Endothelial cell of umbilical vein (primary cell): ENCODE data around the gene HSP90B1. TPM values are rescaled to one million over a fixed set of nuclear protein-coding genes. Genes with fewer than 3 reads are reported as not detected.
A peak's percentile ranks its signal among the peaks of the same experiment; 100 is the strongest.

Experiments used
- BruUV-seq: library from RNA; stranded (reverse); fragments of 400-500 nt; replicated peaks from 2 replicates; lab custom pipeline; 2021; lab: Mats Ljungman, UMichigan
- CTCF ChIA-PET: fragments of 300-600, 350-600 bp; sonication (Branson Sonifier 250); formaldehyde crosslinking; loops from one replicate; lab custom pipeline; 2021; ENCODE audit warnings: antibody characterized with exemption, inconsistent platforms; lab: Charles Lee
- POLR2A ChIA-PET: fragments of 300-600, 350-600 bp; sonication (Branson Sonifier 250); formaldehyde crosslinking; loops from one replicate; lab custom pipeline; 2021; ENCODE audit warnings: antibody characterized with exemption, inconsistent platforms; lab: Charles Lee
- DNase-seq: peaks from one replicate; pipeline ENCODE4 v3.0.0-alpha.2; 2011; ENCODE audit warnings: low read depth, low spot score
- FAIRE-seq: peaks from 2 replicates; lab custom pipeline; 2011; peaks lifted over from hg19 to GRCh38; lab: Jason Lieb, UNC
- H2AFZ ChIP-seq: 2 replicates; pipeline ENCODE4 v1.6.0; 2012; ENCODE audit warnings: low read depth, low read length, control low read depth, inconsistent platforms
- H3K27ac ChIP-seq: 2 replicates; pipeline ENCODE4 v1.5.1; 2011; ENCODE audit warnings: low read depth, mild to moderate bottlenecking, control low read depth, low read length, moderate library complexity; ENCODE audit not compliant: insufficient read depth
- H3K27me3 ChIP-seq, 2 experiments: 2 replicates each; pipeline versions ENCODE4 v1.6.0 to v1.6.1; 2011; ENCODE audit warnings: low read length in 2 of 2, mixed read lengths in 1 of 2; ENCODE audit not compliant: control insufficient read depth in 2 of 2, insufficient read depth in 2 of 2
- H3K36me3 ChIP-seq, 2 experiments: 2 replicates in 1 of 2; 3 replicates in 1 of 2; pipeline ENCODE4 v1.5.1; 2011; ENCODE audit warnings: low read length in 2 of 2, mild to moderate bottlenecking in 1 of 2, moderate library complexity in 1 of 2; ENCODE audit not compliant: control insufficient read depth in 2 of 2, insufficient read depth in 2 of 2; ENCODE audit errors: extremely low read depth in 1 of 2
- H3K4me1 ChIP-seq: 3 replicates; pipeline ENCODE4 v1.5.1; 2011; ENCODE audit warnings: mild to moderate bottlenecking, low read length; ENCODE audit not compliant: control insufficient read depth, insufficient read depth; ENCODE audit errors: extremely low read depth
- H3K4me2 ChIP-seq: 2 replicates; pipeline ENCODE4 v1.6.1; 2011; ENCODE audit warnings: low read length, control low read depth, mixed read lengths; ENCODE audit not compliant: insufficient read depth
- H3K4me3 ChIP-seq, 3 experiments: fragments of 200-600 bp in 1 of 3; sonication (generic), shearing (Covaris generic) in 1 of 3; replicated peaks in 1 of 3; 2 replicates each; pipeline ENCODE4 v1.5.1; 2011 to 2016; ENCODE audit warnings: control low read depth in 3 of 3, low read length in 3 of 3, mild to moderate bottlenecking in 2 of 3, inconsistent platforms in 1 of 3, low read depth in 1 of 3, moderate library complexity in 1 of 3; ENCODE audit not compliant: insufficient read depth in 1 of 3
- H3K79me2 ChIP-seq: 2 replicates; pipeline ENCODE4 v1.6.0; 2012; ENCODE audit warnings: low read length, inconsistent platforms; ENCODE audit not compliant: control insufficient read depth, insufficient read depth
- H3K9ac ChIP-seq: replicated peaks from 2 replicates; pipeline ENCODE3; 2011; ENCODE audit warnings: low read length, control low read depth; ENCODE audit not compliant: insufficient read depth; ENCODE audit errors: extremely low read depth
- H3K9me1 ChIP-seq: replicated peaks from 3 replicates; pipeline ENCODE4 v1.6.0; 2011; ENCODE audit warnings: mild to moderate bottlenecking, low read length; ENCODE audit not compliant: control insufficient read depth, insufficient read depth; ENCODE audit errors: extremely low read depth
- H3K9me3 ChIP-seq: replicated peaks from 2 replicates; pipeline ENCODE4 v1.5.1; 2012; ENCODE audit warnings: low read length, inconsistent platforms; ENCODE audit not compliant: control insufficient read depth, insufficient read depth
- H4K20me1 ChIP-seq: replicated peaks from 2 replicates; pipeline ENCODE3; 2011; ENCODE audit warnings: mild to moderate bottlenecking, low read length; ENCODE audit not compliant: control insufficient read depth, insufficient read depth; ENCODE audit errors: extremely low read depth
- CTCF ChIP-seq, 2 donors: IDR thresholded peaks; 1 replicate in 1 of 2; 2 replicates in 1 of 2; pipeline ENCODE4 v1.5.1; 2011; ENCODE audit warnings: low read length in 2 of 2, mild to moderate bottlenecking in 2 of 2, moderate library complexity in 2 of 2, control low read depth in 1 of 2, inconsistent platforms in 1 of 2, low read depth in 1 of 2; ENCODE audit not compliant: insufficient read depth in 1 of 2; ENCODE audit errors: extremely low read depth in 1 of 2
- EZH2 ChIP-seq: IDR thresholded peaks from 2 replicates; pipeline ENCODE4 v1.6.1; 2012; ENCODE audit warnings: borderline replicate concordance, low read depth, mild to moderate bottlenecking, moderate library complexity, low read length, inconsistent platforms; ENCODE audit not compliant: severe bottlenecking
- FOS ChIP-seq: IDR thresholded peaks from 2 replicates; pipeline ENCODE4 v1.6.1; 2011; ENCODE audit warnings: mild to moderate bottlenecking, low read length, moderate library complexity, borderline replicate concordance; ENCODE audit not compliant: insufficient read depth
- GATA2 ChIP-seq: IDR thresholded peaks from 2 replicates; pipeline ENCODE4 v1.7.0; 2011; ENCODE audit warnings: low read depth, mild to moderate bottlenecking, moderate library complexity, mixed read lengths, low read length; ENCODE audit not compliant: insufficient read length, insufficient read depth
- JUN ChIP-seq: IDR thresholded peaks from 2 replicates; pipeline ENCODE4 v1.6.1; 2011; ENCODE audit warnings: borderline replicate concordance, low read depth; ENCODE audit not compliant: insufficient read length, insufficient read depth
- MAX ChIP-seq: IDR thresholded peaks from 2 replicates; pipeline ENCODE4 v1.6.1; 2011; ENCODE audit not compliant: insufficient read depth, insufficient read length
- MYC ChIP-seq: IDR thresholded peaks from one replicate; pipeline ENCODE4 v1.6.1; 2011; ENCODE audit warnings: mild to moderate bottlenecking, low read depth, low read length
- POLR2A ChIP-seq: IDR thresholded peaks from 2 replicates; pipeline ENCODE4 v1.6.1; 2012; ENCODE audit warnings: low read depth, mild to moderate bottlenecking, control low read depth, low read length
- POLR2AphosphoS5 ChIP-seq: IDR thresholded peaks from 2 replicates; pipeline ENCODE4 v1.6.1; 2012; ENCODE audit warnings: low read depth, mild to moderate bottlenecking, control low read depth, low read length, moderate library complexity; ENCODE audit not compliant: insufficient read depth
- dilution Hi-C: fragments of 300-500 bp; cut with MboI; formaldehyde crosslinking; loops from one replicate; pipeline ENCODE4 v1.15.0; 2019; ENCODE audit warnings: low sequenced_read_pairs; ENCODE audit not compliant: extremely low pct_ligation_motif_present
- intact Hi-C: fragments of 100-400 bp; cut with micrococcal nuclease; formaldehyde crosslinking; loops from one replicate; pipeline ENCODE4 v1.10.0; 2022
- polyA plus RNA-seq, 4 experiments: library from polyadenylated mRNA; depleted of rRNA in 3 of 4; stranded (reverse) in 3 of 4; unstranded in 1 of 4; fragments of >200 nt; gene quantifications; 2 replicates each; pipeline versions ENCODE4 v1.2.1 to v1.2.3, GENCODE V29; 2011 to 2012; ENCODE audit warnings: missing spikeins in 1 of 4
- total RNA-seq: library from RNA; stranded (reverse); gene quantifications from 2 replicates; pipeline ENCODE4 v1.2.3, GENCODE V29; 2021

The HSP90B1 gene
- total and polyA plus RNA-seq, 2 donors (not counting 3 experiments of a cell fraction or from before 2014, with no cell fraction given) = 310 to 1,310 TPM

DNA sequence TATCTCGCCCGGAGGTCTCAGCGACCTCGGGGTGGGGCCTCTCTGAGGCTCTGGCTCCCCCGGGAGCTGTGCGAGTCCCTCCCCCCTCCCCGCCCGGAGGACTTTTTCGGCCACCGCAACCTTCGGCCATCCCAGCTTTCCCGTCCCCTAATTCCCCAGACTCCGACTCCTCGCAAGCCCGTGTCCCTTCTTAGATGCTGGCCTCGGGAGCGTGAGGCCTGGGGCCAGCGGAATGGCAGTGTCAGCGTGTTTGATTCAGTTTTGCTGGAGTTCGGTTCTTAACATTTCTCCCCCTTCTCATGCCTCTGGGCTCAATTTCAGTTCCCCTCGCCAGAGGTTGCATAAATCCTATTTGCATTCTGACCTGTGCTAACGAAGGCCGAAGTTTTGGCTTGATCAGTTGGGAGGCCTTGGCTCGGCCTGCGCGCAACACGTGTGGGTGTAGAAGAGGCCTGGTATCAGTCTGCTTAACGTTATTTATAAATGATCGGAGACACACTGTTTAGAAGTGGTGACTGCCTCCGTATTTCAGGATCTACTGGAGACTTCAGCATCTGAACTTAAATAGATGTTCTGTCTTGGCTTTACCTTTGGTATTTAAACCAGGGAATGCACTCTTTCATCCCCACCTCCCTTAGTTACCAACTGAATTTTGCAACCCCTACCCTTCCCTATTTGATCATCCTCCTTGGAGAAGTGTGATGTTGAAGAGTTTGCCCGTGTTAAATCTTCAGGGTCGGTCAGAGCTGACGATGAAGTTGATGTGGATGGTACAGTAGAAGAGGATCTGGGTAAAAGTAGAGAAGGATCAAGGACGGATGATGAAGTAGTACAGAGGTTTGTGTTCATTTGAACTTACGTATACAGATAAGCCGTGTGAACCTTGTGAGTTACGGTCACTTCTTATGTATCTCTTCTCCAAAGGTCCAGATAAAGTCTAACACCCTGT lies 851 bp downstream of the HSP90B1 start:
- Histone ChIP-seq H3K9me1 (no peaks in the 10 kb centered on the region), H3K27ac (peak overlapping the region; percentile 73), H3K4me1 (peaks cover 35% of the 10 kb centered on the region), H3K9me3 (no peaks in the 10 kb centered on the region), H3K36me3 (peaks cover 16 to 20% of the 10 kb centered on the region in 2 experiments), H3K4me2 (peak overlapping the region; percentile 95), H3K4me3 (peak overlapping the region; percentile 86 to 98 (median 86)), H3K27me3 (no peaks in the 10 kb centered on the region), H3K9ac (peak overlapping the region; percentile 90), H4K20me1 (peaks cover 4% of the 10 kb centered on the region), H2AFZ (peak overlapping the region; percentile 3), H3K79me2 (peaks cover 56% of the 10 kb centered on the region)
- TF ChIP-seq JUN = no peak
- TF ChIP-seq GATA2 = no peak
- TF ChIP-seq POLR2A = no peak
- TF ChIP-seq POLR2AphosphoS5 = no peak
- no peak for TF ChIP-seq MYC
- TF ChIP-seq MAX = no peak
- no peak for TF ChIP-seq EZH2
- TF ChIP-seq CTCF (IDR thresholded peaks at IDR 0.05; ENCODE audit: extremely low read depth in 1 of 2, insufficient read depth in 1 of 2, low read depth in 1 of 2, low read length in 2 of 2) = no peak
- TF ChIP-seq FOS = no peak
- peak; percentile 40 for DNase-seq
- ChIA-PET POLR2A (interaction anchor here (0.6 to 2.1 kb wide), 3 partner anchors 9 to 1210 kb away, joined by 3 to 12 read pairs (median 7); partner anchors contain the start of gene TDG), CTCF (interaction anchor here (1.3 to 1.9 kb wide), 3 partner anchors 47 to 160 kb away, joined by 4 to 8 read pairs (median 6); partner anchors contain the start of gene NT5DC3)
- intact Hi-C loops = loop anchor here (1.0 kb wide), 4 partner anchors 26 to 90 kb away; partner anchors contain the start of genes NT5DC3 and TDG
- dilution Hi-C loops = no loop called here
- TSS peak; percentile 25 for BruUV-seq
- FAIRE-seq = no peak
